Keratinocyte (primary cell): Measurements from ENCODE around the gene ITGA3.

Experiments used
- CTCF ChIP-seq, 3 experiments: IDR thresholded peaks in 1 of 3; conservative IDR thresholded peaks in 1 of 3; optimal IDR thresholded peaks in 1 of 3; 2 replicates in 2 of 3; 3 replicates in 1 of 3; pipeline versions ENCODE3 to v1.5.1; 2011; ENCODE audit warnings: low read length in 3 of 3, mild to moderate bottlenecking in 3 of 3, moderate library complexity in 2 of 3, control low read depth in 1 of 3, inconsistent platforms in 1 of 3; ENCODE audit not compliant: insufficient read depth in 2 of 3; ENCODE audit errors: extremely low read depth in 1 of 3
- EZH2 ChIP-seq: IDR thresholded peaks from one replicate; pipeline ENCODE4 v1.6.1; 2012; ENCODE audit warnings: inconsistent platforms, mild to moderate bottlenecking, low read length, moderate library complexity

GRCh38 chr17:50036455-50037261 is 19.3 kb upstream of the ITGA3 start:
- TF ChIP-seq CTCF (optimal IDR thresholded peaks at IDR 0.05 in 1 of 3, IDR thresholded peaks at IDR 0.05 in 1 of 3, conservative IDR thresholded peaks at IDR 0.05 in 1 of 3; ENCODE audit: extremely low read depth in 1 of 3, insufficient read depth in 2 of 3, low read length in 3 of 3) (no peak), EZH2 (no peak)
